Mammary epithelial cell (primary cell): ENCODE data around the gene ACSL6.

Experiments
- CTCF ChIP-seq, 2 donors: IDR thresholded peaks in 1 of 2; conservative IDR thresholded peaks in 1 of 2; 2 replicates each; pipeline ENCODE4 v1.5.1; 2011 to 2012; ENCODE audit warnings: inconsistent platforms in 2 of 2, low read length in 2 of 2, mild to moderate bottlenecking in 2 of 2, control low read depth in 1 of 2, low read depth in 1 of 2; ENCODE audit not compliant: insufficient read depth in 1 of 2; ENCODE audit errors: extremely low read depth in 1 of 2
- EZH2 ChIP-seq: IDR thresholded peaks from 2 replicates; pipeline ENCODE4 v1.6.1; 2012; ENCODE audit warnings: low read length, inconsistent platforms, borderline replicate concordance

- TF ChIP-seq CTCF (conservative IDR thresholded peaks at IDR 0.05 in 1 of 2, IDR thresholded peaks at IDR 0.05 in 1 of 2; ENCODE audit: extremely low read depth in 1 of 2, insufficient read depth in 1 of 2, low read depth in 1 of 2, low read length in 2 of 2) (no peak), EZH2 (no peak)
These were observed 36.9 kb downstream of the ACSL6 start for GRCh38 chr5:131974622-131974955.
